ENCODE data around the gene N4BP2L1.

DNA sequence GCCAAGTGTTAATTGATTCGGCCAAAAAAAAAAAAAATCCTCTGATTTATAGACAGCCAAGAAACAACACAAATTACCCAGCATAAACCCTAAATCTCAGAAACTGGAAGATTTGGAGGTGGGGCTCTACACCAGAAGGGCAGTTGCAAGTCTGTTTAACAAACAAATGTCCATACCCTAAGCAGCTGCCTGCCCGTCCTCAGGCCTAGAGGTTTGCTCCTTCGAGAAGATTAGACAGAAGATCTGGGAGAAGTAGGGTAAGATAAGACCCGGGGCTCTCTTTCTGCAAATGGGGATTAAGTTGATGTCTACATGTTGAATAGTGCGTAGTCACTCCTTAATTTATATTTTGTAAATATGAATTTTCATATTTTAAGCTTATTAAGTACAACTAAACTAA is 3.4 kb upstream of the N4BP2L1 start:
- TF ChIP-seq EZH2phosphoT487 (IDR thresholded peaks at IDR 0.05; ENCODE audit: borderline replicate concordance, low read depth) (no peak), USF1 (IDR thresholded peaks at IDR 0.05; ENCODE audit: borderline replicate concordance, low read depth) (no peak), MEF2A (IDR thresholded peaks at IDR 0.05; ENCODE audit: borderline replicate concordance, low read depth) (no peak)
- TF ChIP-seq, protein P1, sequence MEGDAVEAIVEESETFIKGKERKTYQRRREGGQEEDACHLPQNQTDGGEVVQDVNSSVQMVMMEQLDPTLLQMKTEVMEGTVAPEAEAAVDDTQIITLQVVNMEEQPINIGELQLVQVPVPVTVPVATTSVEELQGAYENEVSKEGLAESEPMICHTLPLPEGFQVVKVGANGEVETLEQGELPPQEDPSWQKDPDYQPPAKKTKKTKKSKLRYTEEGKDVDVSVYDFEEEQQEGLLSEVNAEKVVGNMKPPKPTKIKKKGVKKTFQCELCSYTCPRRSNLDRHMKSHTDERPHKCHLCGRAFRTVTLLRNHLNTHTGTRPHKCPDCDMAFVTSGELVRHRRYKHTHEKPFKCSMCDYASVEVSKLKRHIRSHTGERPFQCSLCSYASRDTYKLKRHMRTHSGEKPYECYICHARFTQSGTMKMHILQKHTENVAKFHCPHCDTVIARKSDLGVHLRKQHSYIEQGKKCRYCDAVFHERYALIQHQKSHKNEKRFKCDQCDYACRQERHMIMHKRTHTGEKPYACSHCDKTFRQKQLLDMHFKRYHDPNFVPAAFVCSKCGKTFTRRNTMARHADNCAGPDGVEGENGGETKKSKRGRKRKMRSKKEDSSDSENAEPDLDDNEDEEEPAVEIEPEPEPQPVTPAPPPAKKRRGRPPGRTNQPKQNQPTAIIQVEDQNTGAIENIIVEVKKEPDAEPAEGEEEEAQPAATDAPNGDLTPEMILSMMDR (IDR thresholded peaks at IDR 0.05), result no peak
- TF ChIP-seq, protein P2, sequence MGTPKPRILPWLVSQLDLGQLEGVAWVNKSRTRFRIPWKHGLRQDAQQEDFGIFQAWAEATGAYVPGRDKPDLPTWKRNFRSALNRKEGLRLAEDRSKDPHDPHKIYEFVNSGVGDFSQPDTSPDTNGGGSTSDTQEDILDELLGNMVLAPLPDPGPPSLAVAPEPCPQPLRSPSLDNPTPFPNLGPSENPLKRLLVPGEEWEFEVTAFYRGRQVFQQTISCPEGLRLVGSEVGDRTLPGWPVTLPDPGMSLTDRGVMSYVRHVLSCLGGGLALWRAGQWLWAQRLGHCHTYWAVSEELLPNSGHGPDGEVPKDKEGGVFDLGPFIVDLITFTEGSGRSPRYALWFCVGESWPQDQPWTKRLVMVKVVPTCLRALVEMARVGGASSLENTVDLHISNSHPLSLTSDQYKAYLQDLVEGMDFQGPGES (IDR thresholded peaks at IDR 0.05; ENCODE audit: low read depth, low read length), result no peak
- TF ChIP-seq, protein P3, sequence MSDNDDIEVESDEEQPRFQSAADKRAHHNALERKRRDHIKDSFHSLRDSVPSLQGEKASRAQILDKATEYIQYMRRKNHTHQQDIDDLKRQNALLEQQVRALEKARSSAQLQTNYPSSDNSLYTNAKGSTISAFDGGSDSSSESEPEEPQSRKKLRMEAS (IDR thresholded peaks at IDR 0.05; ENCODE audit: low read depth), result no peak

All from SK-N-SH (cell line).